ENCODE data around the gene BET1L.

Gene BET1L

DNA sequence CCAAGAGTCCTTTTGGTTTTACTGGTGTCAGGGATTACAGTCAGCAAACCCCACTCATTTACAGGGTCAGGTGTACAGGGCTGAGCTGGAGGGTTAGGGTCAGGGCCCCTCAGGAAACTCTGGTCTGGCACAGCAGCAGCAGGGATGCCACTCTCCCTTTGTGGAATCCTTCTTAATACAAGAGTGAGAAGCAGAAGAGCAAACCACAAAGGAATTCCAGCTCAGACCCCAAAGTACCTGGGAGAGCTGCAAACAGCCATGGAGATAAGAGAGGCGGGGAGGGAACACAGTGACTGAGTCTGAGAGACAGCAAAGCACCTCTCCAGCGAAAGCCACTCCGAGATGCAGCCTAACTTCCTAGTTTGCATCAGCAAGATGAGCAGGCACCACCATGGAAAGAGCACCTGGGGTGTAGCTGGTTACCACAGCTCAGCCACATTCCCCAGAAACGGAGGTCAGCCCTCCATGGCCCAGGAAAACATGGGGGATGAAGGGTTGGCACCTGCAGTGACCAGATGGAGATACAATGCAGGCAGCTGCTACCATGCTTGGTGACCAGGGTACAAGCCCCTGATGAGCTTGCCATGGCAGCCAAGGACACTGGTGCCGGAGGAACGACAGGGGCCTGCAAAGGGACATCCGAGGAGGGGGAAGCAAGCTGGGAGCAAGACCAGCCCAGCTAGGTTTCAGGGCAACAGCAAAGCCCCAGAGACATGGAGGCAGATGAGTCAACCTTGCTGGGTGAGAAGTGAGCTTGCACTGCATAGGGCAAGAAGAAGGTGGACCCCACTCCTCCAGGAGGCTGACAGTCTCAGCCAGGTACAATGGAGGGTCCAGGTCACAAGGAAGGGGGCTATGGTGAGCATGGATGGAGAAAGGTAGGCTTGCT is 3.9 kb downstream of the BET1L start:
- TF ChIP-seq, protein P1, sequence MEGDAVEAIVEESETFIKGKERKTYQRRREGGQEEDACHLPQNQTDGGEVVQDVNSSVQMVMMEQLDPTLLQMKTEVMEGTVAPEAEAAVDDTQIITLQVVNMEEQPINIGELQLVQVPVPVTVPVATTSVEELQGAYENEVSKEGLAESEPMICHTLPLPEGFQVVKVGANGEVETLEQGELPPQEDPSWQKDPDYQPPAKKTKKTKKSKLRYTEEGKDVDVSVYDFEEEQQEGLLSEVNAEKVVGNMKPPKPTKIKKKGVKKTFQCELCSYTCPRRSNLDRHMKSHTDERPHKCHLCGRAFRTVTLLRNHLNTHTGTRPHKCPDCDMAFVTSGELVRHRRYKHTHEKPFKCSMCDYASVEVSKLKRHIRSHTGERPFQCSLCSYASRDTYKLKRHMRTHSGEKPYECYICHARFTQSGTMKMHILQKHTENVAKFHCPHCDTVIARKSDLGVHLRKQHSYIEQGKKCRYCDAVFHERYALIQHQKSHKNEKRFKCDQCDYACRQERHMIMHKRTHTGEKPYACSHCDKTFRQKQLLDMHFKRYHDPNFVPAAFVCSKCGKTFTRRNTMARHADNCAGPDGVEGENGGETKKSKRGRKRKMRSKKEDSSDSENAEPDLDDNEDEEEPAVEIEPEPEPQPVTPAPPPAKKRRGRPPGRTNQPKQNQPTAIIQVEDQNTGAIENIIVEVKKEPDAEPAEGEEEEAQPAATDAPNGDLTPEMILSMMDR (conservative IDR thresholded peaks at IDR 0.05; ENCODE audit: low read depth): no peak
- ChIA-PET POLR2A (ENCODE audit: low non-redundant PET) (no interaction called here), CTCF (interaction anchor here (0.6 kb wide), 2 partner anchors 9 to 684 kb away, joined by 3 read pairs; no protein-coding TSS in a partner anchor)
- H3K27ac ChIP-seq: 0 out of 2 replicates have a peak overlapping the region, but pooled peaks have one; percentile 99
- DNase-seq (ENCODE audit: low spot score): no peak

- TF ChIP-seq, protein P1 (conservative IDR thresholded peaks at IDR 0.05; ENCODE audit: low read depth): no peak
- ChIA-PET CTCF (no interaction called here), POLR2A (ENCODE audit: low non-redundant PET) (no interaction called here)
- no peak for DNase-seq (ENCODE audit: low spot score)
- peak overlapping the region; percentile 9; the same call in 1 of the 2 replicates for H3K27ac ChIP-seq
These were observed 4.7 kb downstream of the BET1L start for GRCh38 chr11:202490-202889.

GRCh38 chr11:201966-202365 is 5.2 kb downstream of the BET1L start:
- H3K27ac ChIP-seq: no peak overlapping the region
- ChIA-PET POLR2A (ENCODE audit: low non-redundant PET) (no interaction called here), CTCF (no interaction called here)
- no peak for DNase-seq (ENCODE audit: low spot score)
- TF ChIP-seq, protein P1 (conservative IDR thresholded peaks at IDR 0.05; ENCODE audit: low read depth): no peak

GRCh38 chr11:200224-201003 is 6.8 kb downstream of the BET1L start:
- peak overlapping the region; percentile 27 for H3K27ac ChIP-seq
- POLR2A ChIA-PET (ENCODE audit: low non-redundant PET): no interaction called here
- DNase-seq (ENCODE audit: low spot score): no peak
- TF ChIP-seq, protein P1 (conservative IDR thresholded peaks at IDR 0.05; ENCODE audit: low read depth): no peak
- CTCF ChIA-PET: no interaction called here

DNA sequence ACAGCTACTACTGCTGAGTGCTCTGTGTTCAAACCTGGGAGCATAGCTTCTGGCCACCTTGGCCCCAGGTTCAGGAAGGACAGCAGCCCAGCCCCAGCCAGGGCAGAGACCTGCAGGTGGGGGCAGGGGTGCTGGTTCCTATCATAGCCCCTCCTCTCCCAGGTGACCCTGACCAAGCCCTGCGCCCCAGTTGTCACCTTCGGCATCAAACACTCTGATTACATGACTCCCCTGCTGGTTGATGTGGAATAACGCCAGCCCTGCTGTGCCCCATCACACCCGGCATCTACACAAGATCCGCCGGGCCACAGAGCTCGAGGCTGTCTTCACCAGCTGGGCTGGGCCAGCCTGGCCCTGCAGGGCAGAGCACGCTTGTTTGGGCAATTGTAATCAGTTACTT is 7.4 kb downstream of the BET1L start:
- TF ChIP-seq, protein P1 (conservative IDR thresholded peaks at IDR 0.05; ENCODE audit: low read depth): no peak
- DNase-seq (ENCODE audit: low spot score): no peak
- CTCF ChIA-PET: no interaction called here
- POLR2A ChIA-PET (ENCODE audit: low non-redundant PET): no interaction called here
- peak overlapping the region; percentile 27 for H3K27ac ChIP-seq

DNA sequence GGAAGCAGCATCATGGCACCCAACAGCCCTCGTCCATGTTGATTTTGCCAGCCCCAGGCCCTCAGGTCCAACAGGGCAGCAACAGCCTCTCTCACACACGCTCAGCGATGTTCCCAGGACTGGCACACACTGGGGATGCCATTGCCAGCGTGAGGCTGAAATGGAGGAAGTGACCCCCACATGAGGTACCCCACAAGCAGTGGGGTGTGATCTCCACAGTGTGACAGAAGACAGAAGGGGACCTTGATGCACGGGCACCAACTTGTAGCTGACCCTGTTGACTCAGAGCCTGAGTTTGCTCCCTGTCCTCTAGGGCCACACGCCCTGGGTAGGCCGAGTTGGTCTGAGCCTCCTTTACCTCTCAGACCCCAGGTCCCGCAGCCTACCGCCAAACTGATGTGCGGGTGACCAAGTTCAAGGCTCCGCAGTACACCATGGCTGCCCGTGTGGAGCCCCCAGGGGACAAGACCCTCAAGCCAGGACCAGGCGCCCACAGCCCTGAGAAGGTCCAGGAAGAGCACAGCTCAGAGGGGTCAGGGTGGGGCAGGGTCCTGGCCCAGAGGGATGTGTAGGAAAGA is 8.1 kb downstream of the BET1L start:
- no peak for DNase-seq (ENCODE audit: low spot score)
- POLR2A ChIA-PET (ENCODE audit: low non-redundant PET): no interaction called here
- no peak overlapping the region for H3K27ac ChIP-seq
- CTCF ChIA-PET: no interaction called here
- TF ChIP-seq, protein P1 (conservative IDR thresholded peaks at IDR 0.05; ENCODE audit: low read depth): no peak

All from RWPE1 (cell line).